ENCODE results near the gene ZDHHC17.

ZDHHC17 gene

GRCh38 chr12:76830436-76830835, 66.5 kb downstream of the ZDHHC17 start:
- no peak for DNase-seq (ENCODE audit: low read depth)

GRCh38 chr12:76836633-76837032, 72.7 kb downstream of the ZDHHC17 start:
- DNase-seq (ENCODE audit: low read depth) = no peak

- DNase-seq (ENCODE audit: low read depth) = no peak
Observed at GRCh38 chr12:76847260-76847659, 83.3 kb downstream of the ZDHHC17 start.

GRCh38 chr12:76848132-76848531, 84.2 kb downstream of the ZDHHC17 start:
- DNase-seq (ENCODE audit: low read depth) = no peak

- DNase-seq (ENCODE audit: low read depth) = no peak
Observed at GRCh38 chr12:76852106-76852505, 88.2 kb downstream of the ZDHHC17 start.

- DNase-seq (ENCODE audit: low read depth) = no peak
Observed at GRCh38 chr12:76855271-76855670, 91.4 kb downstream of the ZDHHC17 start.

- no peak for DNase-seq (ENCODE audit: low read depth)
Observed at GRCh38 chr12:76856018-76856644, 92.2 kb downstream of the ZDHHC17 start.

GRCh38 chr12:76859611-76860010, 95.7 kb downstream of the ZDHHC17 start:
- no peak for DNase-seq (ENCODE audit: low read depth)

- no peak for DNase-seq (ENCODE audit: low read depth)
Observed at GRCh38 chr12:76860256-76860655, 96.3 kb downstream of the ZDHHC17 start.

GRCh38 chr12:76863005-76863670, 99.2 kb downstream of the ZDHHC17 start:
- no peak for DNase-seq (ENCODE audit: low read depth)

- no peak for DNase-seq (ENCODE audit: low read depth)
Observed at GRCh38 chr12:76863837-76864236, 99.9 kb downstream of the ZDHHC17 start.

GRCh38 chr12:76864791-76865400, 101.0 kb downstream of the ZDHHC17 start:
- no peak for DNase-seq (ENCODE audit: low read depth)

GRCh38 chr12:76866151-76866567, 102.2 kb downstream of the ZDHHC17 start:
- no peak for DNase-seq (ENCODE audit: low read depth)

GRCh38 chr12:76866726-76867125, 102.8 kb downstream of the ZDHHC17 start:
- DNase-seq (ENCODE audit: low read depth) = no peak

GRCh38 chr12:76871082-76871481, 107.2 kb downstream of the ZDHHC17 start:
- no peak for DNase-seq (ENCODE audit: low read depth)

GRCh38 chr12:76871742-76872141, 107.8 kb downstream of the ZDHHC17 start:
- DNase-seq (ENCODE audit: low read depth) = no peak

- no peak for DNase-seq (ENCODE audit: low read depth)
Observed at GRCh38 chr12:76872415-76872814, 108.5 kb downstream of the ZDHHC17 start.

GRCh38 chr12:76874027-76874426, 110.1 kb downstream of the ZDHHC17 start:
- no peak for DNase-seq (ENCODE audit: low read depth)

- DNase-seq (ENCODE audit: low read depth) = no peak
Observed at GRCh38 chr12:76874491-76875190, 110.7 kb downstream of the ZDHHC17 start.

- no peak for DNase-seq (ENCODE audit: low read depth)
Observed at GRCh38 chr12:76876696-76877229, 112.8 kb downstream of the ZDHHC17 start.

GRCh38 chr12:76878099-76878898, 114.4 kb downstream of the ZDHHC17 start:
- DNase-seq (ENCODE audit: low read depth) = no peak
